Activated gamma-delta T cell treated with Interleukin-2 at 50 U/mL for 16 hours (primary cell): ENCODE data around the gene KDELR3.
A peak's percentile ranks its signal among the peaks of the same experiment; 100 is the strongest.

ENCODE experiments used
- DNase-seq: peaks from one replicate; pipeline ENCODE4 v3.0.0-alpha.2; 2020

Gene KDELR3

DNA sequence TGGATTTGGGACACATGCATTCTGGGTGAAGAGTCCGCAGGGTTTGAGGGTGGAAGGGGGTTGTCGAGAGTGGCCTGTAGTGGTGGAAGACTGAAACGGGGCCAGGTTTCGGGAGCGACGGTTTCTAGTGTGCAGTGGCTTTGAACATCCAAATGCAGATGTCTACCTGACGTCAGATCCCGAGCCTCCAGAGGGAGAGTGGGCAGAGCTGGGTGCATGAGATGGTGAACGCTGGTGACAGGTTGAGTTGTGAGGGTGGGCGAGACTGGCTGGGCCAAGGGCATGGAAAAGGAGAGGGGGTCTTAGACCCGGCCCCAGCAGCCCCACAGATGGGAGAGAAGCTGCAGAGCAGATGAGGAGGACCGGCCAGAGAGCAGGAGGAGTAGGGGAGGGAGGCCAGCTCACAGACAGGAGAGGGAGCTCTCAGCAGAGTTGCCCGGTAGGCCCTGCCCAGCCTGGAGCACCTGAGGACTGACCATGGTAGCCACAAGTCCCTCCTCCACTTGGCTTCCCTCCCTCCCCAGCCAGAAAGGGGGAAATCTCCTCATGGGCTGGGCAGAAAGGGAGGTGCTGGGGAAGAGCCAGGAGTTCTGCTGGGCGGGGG, 27.0 kb upstream of the KDELR3 start:
- no peak for DNase-seq

DNA sequence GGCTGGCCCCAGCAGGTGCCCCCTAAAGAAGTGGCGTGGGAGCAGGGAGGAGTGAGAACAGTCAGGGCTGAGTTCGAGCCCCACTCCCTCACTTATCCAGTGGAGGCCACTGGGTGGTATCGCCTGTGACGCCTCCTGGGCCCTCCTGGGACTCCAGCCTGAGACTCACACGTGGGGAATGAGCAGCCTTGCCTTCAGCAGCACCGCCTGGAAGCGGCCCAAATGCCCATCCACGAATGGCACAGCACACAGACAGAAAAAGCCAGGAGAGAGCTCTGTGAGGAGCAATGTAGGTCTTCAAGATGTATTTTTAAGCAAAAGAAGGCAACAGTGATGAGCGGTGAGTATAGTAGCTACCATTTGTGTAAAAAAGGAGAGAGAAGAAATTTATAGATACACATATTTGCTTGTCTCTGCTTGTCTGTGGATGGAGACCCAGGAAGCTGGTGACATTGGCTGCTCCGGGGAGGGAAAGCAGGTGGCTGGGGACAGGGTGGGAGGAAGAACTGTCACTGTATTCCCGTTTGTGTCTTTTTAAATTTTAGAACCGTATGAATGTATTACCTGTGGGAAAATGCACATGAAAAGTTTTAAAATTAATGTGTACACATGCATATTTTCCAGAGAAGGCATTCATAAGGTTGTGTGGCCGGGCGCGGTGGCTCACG, 26.1 kb upstream of the KDELR3 start:
- no peak for DNase-seq

DNA sequence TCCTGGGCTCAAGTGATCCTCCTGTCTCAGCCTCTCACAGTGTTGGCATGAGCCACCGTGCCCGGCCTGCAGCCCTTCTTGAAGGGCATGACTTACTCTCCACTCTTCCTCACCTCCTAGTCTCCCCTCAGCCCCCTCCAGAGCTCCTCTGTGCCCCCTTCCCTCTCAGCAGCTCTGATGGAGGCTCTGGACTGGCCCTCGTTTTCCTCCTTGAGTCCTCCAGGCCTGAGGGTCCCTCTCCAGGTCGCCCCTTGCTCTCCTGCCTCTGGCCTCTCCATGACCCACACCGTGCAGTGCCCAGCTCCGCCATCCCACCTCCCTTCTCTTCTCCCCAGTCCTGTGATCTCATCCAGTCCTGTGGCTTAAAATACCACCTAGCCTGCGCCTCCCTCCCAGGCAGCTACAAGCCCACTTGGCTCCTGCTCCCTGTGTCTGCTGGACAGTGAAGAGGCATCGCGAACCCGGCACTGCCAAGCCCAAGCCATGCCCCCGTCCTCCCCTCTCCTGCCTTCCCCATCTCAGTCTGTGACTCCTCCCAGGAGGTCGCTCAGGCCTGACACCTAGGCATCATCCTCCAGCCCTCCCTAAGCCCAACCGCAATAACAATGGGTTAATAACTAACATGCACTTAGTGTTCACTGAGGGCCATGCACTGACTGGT, 24.8 kb upstream of the KDELR3 start:
- no peak for DNase-seq

DNA sequence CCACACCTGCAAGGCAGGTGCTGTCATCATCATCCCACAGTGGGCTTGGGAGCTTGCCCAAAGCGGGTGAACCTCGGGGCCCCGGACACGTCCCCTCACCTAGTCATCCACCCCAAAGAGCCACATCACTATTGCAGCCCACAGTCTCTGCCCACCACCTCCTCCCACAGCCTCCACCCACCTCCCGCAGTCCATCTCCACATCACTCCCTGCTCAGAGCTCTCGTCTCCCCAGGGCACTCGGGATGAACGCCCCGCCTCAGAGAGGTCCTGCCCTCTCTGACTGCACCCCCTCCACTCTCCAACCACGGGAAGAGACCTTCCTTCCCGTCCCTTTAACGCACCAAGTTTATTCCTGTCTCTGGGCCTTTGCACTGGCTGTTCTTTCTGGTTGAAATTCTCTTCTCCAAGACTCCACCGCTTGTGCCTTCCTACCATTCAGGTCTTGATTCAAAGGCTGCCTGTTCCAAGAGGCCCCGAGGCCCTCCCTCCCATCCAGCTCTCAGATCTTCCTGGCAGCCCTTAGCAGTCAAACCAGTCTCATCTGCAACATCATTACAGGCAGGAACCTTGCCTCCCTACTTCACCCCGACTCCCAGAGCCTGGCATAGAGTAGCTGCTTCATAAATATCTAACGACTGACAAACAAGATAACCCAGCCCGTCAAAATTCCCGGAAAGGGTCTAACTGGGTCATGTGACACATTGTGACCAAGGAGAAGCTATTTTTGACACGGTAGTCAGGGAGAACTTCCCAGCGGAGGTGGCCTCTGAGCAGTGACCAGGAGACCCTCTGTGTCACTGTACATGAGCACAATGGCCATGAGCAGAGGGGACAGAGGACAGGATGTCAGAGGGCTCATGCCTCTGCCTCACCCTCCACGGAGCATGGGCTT, 24.0 kb upstream of the KDELR3 start:
- no peak for DNase-seq

DNA sequence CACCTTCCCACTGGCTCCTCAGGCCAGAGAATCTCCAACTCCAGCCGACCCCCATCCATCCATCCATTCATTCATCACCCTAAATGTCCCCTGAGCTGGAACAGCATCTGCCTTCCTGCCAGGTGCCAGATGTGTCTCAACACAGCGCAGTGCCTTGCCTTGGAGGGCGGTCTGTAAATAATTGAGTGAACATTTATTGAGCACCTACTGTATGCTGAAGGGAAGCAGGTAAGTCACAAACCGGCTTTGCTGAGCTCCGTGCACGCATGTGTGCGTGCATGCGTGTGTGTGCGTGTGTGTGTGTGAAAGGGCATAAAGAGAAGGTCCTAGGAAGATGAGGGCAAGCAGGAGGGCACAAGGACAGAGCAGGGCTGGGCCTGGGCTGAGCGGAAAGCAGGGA, 23.1 kb upstream of the KDELR3 start:
- no peak for DNase-seq

DNA sequence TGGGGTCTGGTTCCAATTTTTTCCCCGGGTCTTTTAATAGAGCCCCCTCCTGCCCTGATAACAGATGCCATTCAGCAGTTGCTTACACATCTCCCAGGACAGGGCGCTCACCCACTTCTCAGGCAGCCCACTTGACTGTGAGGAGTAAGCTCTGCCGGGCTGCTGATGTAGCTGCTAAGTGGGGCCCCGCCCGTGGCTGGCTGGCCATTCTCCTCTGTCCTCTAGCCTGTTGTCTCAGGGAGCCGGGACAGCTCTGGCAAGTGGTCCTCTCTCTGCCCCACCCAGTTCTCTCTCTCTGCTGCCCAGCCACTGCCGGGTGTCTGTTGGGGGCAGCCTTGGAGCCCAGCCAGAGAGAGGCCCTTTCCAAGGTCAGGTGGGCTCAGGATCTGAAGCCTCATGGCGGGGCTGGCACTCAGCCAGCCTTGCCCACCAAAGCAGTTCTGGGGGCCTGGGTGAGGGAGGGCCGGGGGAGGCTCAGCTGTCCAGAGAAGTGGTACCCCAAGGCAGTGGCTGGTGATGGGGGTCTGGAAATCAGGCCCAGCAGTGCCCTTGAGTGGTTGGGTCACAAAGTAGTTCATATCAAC, 21.8 kb upstream of the KDELR3 start:
- no peak for DNase-seq

DNA sequence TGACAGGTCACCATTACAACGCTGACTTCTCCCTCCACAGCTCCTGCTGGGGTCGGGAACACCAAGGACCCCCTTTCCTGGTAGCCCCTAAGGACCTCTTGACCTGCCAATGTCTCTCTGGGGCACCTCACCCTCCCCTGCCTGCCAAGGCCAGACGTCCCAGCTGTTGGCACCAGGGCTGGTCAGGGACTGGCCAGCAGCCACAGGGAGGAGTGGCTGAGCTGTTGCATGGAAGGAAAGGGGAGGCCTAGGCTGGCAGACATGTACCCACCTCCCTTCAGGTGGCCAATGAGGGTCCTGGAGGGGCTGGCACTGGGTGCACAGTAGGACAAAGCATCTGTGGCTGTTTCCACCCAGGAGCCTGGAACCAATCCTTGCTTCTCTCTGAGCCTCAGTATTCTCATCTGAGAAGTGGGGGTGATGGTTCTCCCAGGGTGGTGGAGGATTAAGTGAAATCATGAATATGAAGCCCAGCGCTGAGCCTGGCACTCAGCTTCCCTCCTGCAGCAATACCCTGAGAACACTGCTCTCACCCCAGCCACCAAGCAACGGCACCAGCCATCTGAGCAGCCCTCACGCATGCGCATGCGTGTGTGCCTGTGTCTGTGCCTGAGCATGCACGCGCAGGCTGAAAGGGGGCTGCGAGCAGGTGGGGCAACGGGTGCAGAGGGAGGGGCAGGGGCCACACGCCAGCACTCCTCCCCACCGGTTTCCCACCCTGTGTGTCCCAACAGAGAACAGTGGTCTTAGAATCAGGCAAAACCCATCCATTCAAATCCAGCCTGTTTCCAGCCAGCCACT, 18.8 kb upstream of the KDELR3 start:
- no peak for DNase-seq

DNA sequence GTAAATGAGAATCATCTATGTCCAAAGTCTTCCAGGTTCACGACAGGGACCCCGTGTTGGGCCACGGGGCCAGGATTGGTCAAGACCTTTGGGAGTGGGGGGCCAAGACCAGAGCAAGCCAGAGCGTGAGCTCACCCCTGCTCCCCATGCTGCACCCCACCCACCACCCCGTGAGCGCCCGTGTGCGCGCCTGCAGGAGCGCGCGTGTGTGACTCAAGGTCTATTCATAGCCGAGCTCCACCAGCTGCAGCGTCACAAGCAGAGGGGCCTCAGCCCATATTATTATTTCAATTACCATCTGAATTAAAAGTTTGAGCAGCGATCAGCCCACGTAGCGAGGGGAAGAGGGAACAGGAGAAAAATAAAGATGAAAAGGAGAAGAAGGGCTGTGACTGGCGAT, 18.1 kb upstream of the KDELR3 start:
- no peak for DNase-seq

DNA sequence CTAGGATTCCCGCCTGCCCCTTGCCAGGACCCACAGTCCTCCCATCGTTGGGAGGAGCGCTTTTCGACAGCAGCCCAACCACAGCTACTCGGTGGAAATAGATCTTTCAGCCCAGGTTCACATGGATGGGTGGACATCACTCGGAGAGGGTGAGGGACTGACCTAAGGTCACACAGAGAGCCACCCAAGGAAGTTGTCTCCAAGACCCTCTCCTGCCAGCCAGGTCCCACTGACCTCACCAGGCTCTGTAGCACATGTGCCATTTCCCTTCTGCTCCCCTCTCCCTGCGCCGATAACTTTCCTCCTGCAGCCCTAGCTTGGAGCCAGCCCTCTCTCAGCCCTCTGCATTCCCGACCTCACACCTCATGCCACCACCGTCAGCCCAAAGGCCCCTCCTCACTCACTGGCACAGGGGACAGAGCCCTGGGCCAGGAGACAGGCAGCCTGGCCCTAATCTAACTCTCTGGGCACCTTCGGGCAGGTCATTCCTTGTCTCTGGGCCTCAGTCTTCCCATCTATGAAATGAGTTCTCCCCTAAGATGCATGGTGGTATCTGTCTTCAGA, 17.6 kb upstream of the KDELR3 start:
- no peak for DNase-seq

DNA sequence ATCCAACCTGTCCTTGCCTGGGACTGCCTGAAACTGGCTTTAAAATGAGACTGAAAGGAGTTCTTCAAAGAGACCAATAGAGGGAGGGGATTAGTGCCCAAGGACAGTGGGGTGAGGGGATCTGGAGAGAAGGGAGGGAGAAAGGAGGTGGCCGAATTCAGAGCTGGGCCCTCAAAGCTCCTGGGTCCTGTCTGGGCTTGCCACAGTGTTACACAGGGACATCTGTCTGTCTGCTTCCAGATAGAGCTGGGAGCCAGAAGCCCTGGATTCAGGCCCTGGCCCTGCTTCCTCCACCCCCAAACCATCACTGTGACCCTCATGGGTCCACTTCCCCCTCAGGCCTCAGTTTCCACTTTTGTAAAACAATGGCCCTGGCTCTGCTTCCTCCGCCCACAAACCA, 16.5 kb upstream of the KDELR3 start:
- no peak for DNase-seq

DNA sequence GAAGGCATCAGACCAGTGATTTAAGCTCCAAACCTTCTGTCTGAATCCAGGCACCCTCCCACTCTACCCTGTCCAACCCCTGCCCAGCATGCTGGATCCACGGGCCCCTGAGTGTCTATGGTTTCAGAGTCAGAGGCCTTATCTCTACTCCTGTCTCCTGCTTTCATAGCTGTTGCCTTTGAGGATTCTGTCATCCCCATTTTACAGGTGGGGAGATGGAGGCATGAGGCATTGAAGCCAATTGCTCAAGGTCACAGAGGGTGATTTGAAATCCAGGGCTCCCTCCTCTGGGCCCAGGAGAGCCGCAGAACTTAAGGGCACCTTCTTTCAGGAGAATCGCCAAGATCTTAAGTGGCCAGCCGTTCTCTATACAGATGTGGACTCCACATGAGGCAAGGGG, 16.0 kb upstream of the KDELR3 start:
- no peak for DNase-seq

DNA sequence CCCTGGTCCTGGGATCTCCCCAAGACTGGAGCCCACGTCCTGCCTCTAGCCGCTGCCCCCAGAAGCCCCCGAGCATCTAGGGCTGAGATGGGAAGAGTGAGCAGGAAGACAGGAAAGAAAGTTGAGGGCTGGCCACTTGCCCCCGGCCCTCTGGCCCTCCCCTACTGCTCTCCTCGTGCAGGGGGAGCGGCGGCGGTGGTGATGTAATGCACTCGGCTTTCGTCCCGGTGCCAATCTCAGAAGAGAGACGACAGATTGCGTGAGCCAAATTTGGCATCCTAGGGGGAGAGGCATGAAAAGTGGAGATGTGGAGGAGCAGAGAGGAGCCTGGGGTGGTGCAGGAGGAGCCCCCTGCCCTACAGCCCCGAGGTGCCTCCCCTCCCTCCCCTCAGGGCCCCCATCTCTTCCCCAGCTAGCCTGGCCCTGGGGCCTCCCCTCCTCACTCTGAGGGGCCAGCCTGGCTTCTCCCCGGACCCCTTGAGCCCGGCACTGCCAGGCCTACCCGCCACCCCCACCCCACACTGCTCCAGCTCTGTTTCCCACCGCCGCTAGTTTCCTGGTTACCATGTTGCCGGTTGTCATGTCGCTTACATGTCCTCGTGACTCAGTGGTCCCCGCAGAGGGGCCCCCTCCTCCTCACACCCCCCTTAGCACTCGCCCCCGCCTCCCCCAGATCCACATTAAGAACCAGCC, 15.4 kb upstream of the KDELR3 start:
- no peak for DNase-seq

DNA sequence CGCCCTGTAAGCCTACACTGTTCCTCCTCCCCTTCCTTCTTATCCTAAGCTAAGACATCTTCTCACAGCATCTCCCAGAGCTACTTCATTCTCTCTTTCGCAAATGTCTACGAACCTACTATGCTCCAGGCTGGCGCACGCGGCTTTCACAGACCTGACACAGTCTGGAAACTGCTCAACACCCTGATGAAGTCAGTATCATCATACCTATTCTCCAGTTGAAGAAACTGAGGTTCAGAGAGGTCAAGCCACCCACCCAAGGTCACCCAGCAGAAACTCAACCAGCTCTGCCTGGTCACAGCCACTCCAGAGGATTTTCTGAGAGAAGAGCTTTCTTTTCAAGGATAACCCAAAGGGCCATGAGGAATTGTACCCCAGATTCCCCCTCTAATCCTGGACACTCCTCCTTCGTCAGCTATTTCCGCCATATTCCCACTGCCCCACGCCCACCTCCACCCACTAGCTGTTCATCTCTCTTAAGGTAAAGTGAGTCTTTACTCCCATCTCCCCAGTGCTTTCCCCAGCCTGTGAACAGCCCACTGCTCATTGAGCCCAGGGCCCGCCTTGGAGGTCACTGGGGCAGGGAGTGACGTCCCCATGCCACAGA, 14.7 kb upstream of the KDELR3 start:
- no peak for DNase-seq

DNA sequence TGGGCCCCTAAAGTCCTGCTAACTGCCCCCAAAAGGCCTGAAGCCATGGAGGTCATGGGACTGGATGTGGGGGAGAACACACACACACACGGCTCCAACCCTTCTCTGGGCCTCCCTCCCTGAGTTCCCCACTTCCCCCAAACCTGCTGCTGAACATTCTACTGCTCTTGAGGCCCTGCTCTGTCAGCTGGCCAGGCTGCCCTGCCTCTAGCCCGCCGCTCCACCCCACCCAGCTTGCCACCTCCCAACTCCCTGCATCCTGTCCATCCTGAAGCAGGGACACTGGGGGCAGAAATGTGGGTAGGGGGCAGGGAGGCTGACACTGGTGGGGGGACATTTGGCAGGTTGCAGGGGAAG, 13.9 kb upstream of the KDELR3 start:
- DNase-seq: no peak

DNA sequence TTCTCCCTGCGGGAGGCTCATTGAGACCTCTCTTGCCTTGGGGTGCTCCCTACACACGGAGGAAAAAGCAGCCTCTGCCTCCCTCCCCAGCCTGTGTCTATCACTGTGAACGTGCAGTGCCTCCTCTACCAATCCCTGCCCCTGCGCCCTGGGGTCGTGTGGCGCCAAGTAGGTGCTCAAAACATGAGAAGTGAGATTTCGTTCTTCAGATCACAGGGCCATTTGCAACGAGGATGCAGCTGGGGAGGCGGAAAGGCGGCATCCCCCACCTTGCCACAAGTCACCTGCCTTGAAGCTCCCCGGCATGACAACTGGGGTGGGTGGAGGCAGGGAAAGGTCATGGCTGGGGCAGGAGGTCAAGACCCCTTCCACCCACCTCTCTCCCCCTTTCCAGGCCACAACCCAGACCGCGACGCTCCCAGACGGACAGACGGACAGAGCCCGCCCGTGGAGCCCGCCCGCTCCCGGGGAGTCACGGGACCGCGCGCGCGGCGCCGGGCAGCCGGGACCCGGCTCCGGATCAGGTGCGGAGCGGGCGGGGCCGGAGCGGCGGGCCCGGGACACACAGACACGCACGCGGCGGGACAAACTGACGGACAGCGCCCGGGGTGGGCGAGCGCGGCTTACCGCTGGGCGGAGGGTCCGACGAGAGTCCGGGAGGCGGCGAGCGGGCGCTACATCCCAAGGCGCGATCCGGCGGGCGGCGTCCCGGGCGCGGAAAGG, 13.4 kb upstream of the KDELR3 start:
- peak; percentile 23 for DNase-seq

DNA sequence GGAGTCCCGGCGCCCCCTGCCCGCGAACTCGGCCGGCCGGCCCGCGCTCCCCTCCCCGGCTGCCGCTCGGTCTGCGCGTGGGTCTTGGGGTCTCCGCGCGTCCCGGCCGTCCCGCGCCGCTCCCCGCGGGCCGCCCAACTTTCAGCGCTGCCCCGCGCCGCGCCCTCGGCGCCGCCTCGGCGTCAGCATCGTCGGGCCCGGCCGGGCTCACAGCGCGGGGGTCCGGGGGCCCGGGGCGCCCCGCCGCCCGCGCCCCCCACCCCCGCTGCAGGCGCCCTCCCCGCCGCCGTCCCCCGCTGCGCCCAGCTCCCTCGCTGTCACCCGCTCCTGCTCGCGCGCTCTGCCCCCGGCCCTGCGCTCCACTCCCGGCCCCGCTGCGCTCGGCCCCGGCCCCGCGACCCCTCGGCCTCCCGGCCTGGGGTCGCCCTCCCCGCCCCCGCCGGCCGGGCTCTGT, 12.8 kb upstream of the KDELR3 start, which contains the start of gene KCNJ4:
KCNJ4 (minus strand) TSS at position 124 of the 454 bp plus-strand sequence. CDS start 27,067 bp downstream, outside the sequence.
- no peak for DNase-seq

DNA sequence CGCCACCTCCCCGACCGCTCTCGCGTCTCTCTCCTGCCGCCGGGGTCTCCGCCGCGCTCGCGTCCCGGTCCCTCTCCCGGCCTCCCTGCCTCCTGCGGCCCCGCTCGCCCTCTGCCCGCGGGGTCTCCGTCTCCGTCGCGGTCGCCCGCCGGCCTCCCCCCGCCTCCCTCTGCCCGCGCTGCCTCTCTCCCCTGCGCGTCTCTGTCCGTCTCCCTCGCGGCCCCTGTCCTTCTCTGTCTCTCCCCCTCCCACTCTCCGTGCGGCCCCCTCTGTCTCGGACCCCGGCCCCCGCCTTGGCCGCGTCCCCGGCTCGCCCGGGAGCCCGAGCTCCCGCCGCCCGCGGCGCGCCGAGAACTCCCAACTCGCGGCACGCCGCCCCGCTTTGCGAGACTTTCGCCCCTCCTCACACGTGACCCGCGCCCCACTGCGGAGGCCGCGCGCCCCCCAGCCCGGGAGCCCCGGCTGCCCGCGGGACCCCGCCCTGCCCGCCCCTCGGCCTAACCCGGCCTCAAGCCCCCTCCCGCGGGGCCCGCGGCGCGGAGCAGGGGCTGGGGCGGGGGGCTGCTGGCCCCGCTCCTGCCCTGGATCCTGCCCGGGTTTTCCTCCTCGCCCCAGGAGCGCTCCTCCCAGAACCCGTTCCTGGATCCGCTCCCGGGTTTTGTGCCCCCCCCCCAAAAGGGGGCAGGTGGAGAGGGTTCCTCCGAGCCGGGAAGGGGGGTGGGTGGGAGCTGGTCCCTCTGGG, 12.2 kb upstream of the KDELR3 start:
- no peak for DNase-seq

DNA sequence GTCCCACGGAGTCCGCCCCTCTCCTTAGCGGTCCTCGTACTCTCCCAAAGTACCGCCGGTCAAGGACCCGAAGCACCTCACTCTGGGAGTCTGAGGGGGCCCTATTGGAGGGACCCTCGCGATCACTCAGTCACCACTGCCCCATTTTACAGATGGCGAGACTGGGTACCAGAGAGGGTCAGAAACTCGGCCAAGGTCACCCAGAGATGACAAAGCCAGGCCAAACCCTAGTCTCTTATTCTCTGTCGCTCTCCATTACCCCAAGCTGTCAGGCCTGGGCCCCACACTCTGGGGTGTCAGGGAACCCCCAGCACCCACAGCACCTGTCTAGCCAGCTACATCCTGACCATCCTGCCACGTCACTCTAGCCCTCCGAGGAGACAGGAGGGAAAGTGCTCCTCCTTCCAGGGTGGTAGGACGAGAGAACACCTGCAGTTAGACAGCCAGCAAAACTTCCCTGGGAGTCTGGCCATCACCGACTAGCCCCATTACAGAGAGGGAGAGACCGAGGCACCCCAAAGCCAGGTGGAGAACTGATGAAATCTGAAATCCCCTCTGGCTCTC, 11.5 kb upstream of the KDELR3 start:
- no peak for DNase-seq
